Measurements from ENCODE around the gene LGALS1.

DNA sequence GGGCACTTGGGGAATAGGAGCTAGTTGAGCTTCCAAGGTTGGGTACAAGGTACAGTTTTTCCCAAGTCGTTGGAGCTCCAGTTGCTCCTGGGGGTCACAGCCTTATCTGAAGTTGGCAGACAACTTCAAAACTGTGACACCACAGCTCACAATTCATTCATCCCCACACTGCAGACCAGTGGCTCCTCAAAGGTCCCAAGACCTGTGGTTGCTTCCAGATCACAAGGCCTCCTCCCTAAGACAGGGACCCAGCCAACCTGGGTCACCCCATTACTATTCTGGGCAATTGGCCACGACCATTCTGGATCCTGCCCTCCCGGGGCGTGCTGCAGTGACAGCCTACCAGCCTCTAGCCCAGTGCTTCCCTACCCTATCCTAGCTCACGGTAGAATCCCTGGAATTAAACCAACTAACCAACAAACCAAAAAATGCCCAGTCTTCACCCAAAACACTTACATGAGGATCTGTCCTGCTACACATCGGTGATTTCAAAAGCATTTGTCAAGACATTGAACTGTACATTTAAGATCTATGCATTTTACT is 17.8 kb upstream of the LGALS1 start:
- TF ChIP-seq, protein P1, sequence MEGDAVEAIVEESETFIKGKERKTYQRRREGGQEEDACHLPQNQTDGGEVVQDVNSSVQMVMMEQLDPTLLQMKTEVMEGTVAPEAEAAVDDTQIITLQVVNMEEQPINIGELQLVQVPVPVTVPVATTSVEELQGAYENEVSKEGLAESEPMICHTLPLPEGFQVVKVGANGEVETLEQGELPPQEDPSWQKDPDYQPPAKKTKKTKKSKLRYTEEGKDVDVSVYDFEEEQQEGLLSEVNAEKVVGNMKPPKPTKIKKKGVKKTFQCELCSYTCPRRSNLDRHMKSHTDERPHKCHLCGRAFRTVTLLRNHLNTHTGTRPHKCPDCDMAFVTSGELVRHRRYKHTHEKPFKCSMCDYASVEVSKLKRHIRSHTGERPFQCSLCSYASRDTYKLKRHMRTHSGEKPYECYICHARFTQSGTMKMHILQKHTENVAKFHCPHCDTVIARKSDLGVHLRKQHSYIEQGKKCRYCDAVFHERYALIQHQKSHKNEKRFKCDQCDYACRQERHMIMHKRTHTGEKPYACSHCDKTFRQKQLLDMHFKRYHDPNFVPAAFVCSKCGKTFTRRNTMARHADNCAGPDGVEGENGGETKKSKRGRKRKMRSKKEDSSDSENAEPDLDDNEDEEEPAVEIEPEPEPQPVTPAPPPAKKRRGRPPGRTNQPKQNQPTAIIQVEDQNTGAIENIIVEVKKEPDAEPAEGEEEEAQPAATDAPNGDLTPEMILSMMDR (IDR thresholded peaks at IDR 0.05), result no peak
- no peak for TF ChIP-seq POLR2A (IDR thresholded peaks at IDR 0.05)

Measured in lower leg skin (tissue), 3 donors.